H1 (cell line): Measurements from ENCODE around the gene SLC25A21. TPM values are rescaled to one million over a fixed set of nuclear protein-coding genes. Genes with fewer than 3 reads are reported as not detected.
"Not testable (repeated sequence)": the region's sequence is repeated elsewhere in the genome, so short reads cannot be mapped to it uniquely, and the experiment has no call there.

Source experiments
- CTCF ChIA-PET: fragments of 300-600 bp; sonication (Branson Sonifier 250); formaldehyde crosslinking; loops from one replicate; lab custom pipeline; 2021; ENCODE audit not compliant: partially characterized antibody; lab: Charles Lee
- POLR2A ChIA-PET: fragments of 300-600 bp; sonication (Branson Sonifier 250); formaldehyde crosslinking; loops from one replicate; lab custom pipeline; 2021; ENCODE audit warnings: inconsistent platforms; ENCODE audit not compliant: partially characterized antibody; lab: Charles Lee
- DNase-seq, 2 experiments: peaks; one replicate each; pipeline versions ENCODE4 v3.0.0 to v3.0.0-alpha.2; 2010 to 2022; ENCODE audit warnings: low spot score in 2 of 2, low read depth in 1 of 2, mixed read lengths in 1 of 2
- FAIRE-seq: peaks from 2 replicates; lab custom pipeline; 2011; peaks lifted over from hg19 to GRCh38; lab: Jason Lieb, UNC
- H2AFZ ChIP-seq: 2 replicates; pipeline ENCODE4 v1.8.1; 2012; ENCODE audit warnings: low read length, inconsistent platforms
- H2AK5ac ChIP-seq: 2 replicates; pipeline ENCODE4 v1.6.1; 2013; ENCODE audit warnings: low read depth, low read length
- H2BK120ac ChIP-seq: replicated peaks from 2 replicates; pipeline ENCODE3; 2013; ENCODE audit warnings: low read depth, low read length, inconsistent platforms
- H2BK12ac ChIP-seq: 2 replicates; pipeline ENCODE4 v1.6.1; 2013; ENCODE audit warnings: low read depth, low read length
- H2BK15ac ChIP-seq: 2 replicates; pipeline ENCODE4 v1.6.1; 2013; ENCODE audit warnings: low read length
- H2BK20ac ChIP-seq: 2 replicates; pipeline ENCODE4 v1.6.1; 2013; ENCODE audit warnings: low read length
- H2BK5ac ChIP-seq: 2 replicates; pipeline ENCODE4 v1.6.1; 2013; ENCODE audit warnings: low read depth, low read length
- H3K14ac ChIP-seq: 2 replicates; pipeline ENCODE4 v1.6.1; 2013; ENCODE audit warnings: inconsistent platforms; ENCODE audit not compliant: insufficient read length
- H3K18ac ChIP-seq: 2 replicates; pipeline ENCODE4 v1.6.1; 2013; ENCODE audit warnings: low read length; ENCODE audit errors: extremely low read depth
- H3K23ac ChIP-seq: 2 replicates; pipeline ENCODE4 v1.6.1; 2013; ENCODE audit warnings: inconsistent platforms; ENCODE audit not compliant: insufficient read length
- H3K23me2 ChIP-seq: 2 replicates; pipeline ENCODE4 v1.6.1; 2013; ENCODE audit warnings: low read depth, low read length
- H3K27ac ChIP-seq: 2 replicates; pipeline ENCODE4 v1.6.1; 2011; ENCODE audit warnings: low read depth, low read length, inconsistent platforms
- H3K27me3 ChIP-seq, 4 experiments: replicated peaks in 1 of 4; 1 replicate in 1 of 4; 2 replicates in 3 of 4; pipeline versions ENCODE4 v1.6.1 to v1.8.1; 2011 to 2013; ENCODE audit warnings: low read length in 3 of 4, mild to moderate bottlenecking in 3 of 4, inconsistent platforms in 2 of 4, mixed read lengths in 2 of 4, moderate library complexity in 1 of 4; ENCODE audit not compliant: control insufficient read depth in 3 of 4, insufficient read depth in 3 of 4; ENCODE audit errors: extremely low read depth in 1 of 4
- H3K36me3 ChIP-seq, 4 experiments: 2 replicates each; pipeline versions ENCODE4 v1.6.1 to v1.8.1; 2011 to 2013; ENCODE audit warnings: mild to moderate bottlenecking in 4 of 4, low read length in 3 of 4, moderate library complexity in 2 of 4, control low read depth in 1 of 4, inconsistent platforms in 1 of 4; ENCODE audit not compliant: insufficient read depth in 4 of 4, control insufficient read depth in 2 of 4
- H3K4ac ChIP-seq: replicated peaks from 2 replicates; pipeline ENCODE3; 2013; ENCODE audit warnings: low read length, low read depth, mixed read lengths, inconsistent platforms; ENCODE audit not compliant: insufficient read length
- H3K4me1 ChIP-seq, 4 experiments: replicated peaks in 1 of 4; 1 replicate in 1 of 4; 2 replicates in 3 of 4; pipeline versions ENCODE4 v1.6.1 to v1.8.1; 2011 to 2013; ENCODE audit warnings: low read length in 3 of 4, inconsistent platforms in 2 of 4, mixed read lengths in 1 of 4; ENCODE audit not compliant: insufficient read depth in 4 of 4, control insufficient read depth in 3 of 4
- H3K4me2 ChIP-seq, 2 experiments: 2 replicates each; pipeline versions ENCODE4 v1.6.1 to v1.8.1; 2011 to 2013; ENCODE audit warnings: low read depth in 2 of 2, low read length in 2 of 2, control low read depth in 1 of 2, inconsistent platforms in 1 of 2, mild to moderate bottlenecking in 1 of 2; ENCODE audit not compliant: insufficient read depth in 1 of 2
- H3K4me3 ChIP-seq, 4 experiments: fragments of 200-600, 300-600 bp in 1 of 4; sonication (generic), shearing (Covaris generic), sonication (Bioruptor Twin) in 1 of 4; 2 replicates each; pipeline versions ENCODE4 v1.5.1 to v1.8.1; 2011 to 2016; ENCODE audit warnings: low read length in 4 of 4, low read depth in 3 of 4, control low read depth in 2 of 4, inconsistent platforms in 2 of 4, mild to moderate bottlenecking in 2 of 4, mixed read lengths in 1 of 4, moderate library complexity in 1 of 4; ENCODE audit not compliant: insufficient read depth in 2 of 4; ENCODE audit errors: extremely low read depth in 1 of 4
- H3K56ac ChIP-seq: replicated peaks from 2 replicates; pipeline ENCODE3; 2013; ENCODE audit warnings: low read depth, mild to moderate bottlenecking, mixed read lengths, low read length, inconsistent platforms; ENCODE audit not compliant: insufficient read length
- H3K79me1 ChIP-seq: 2 replicates; pipeline ENCODE4 v1.6.1; 2013; ENCODE audit warnings: low read depth, low read length, control low read depth
- H3K79me2 ChIP-seq, 2 experiments: 2 replicates each; pipeline versions ENCODE4 v1.6.1 to v1.8.1; 2012 to 2013; ENCODE audit warnings: low read length in 2 of 2, mild to moderate bottlenecking in 2 of 2, inconsistent platforms in 1 of 2; ENCODE audit not compliant: insufficient read depth in 2 of 2, control insufficient read depth in 1 of 2
- H3K9ac ChIP-seq, 4 experiments: replicated peaks in 1 of 4; 1 replicate in 1 of 4; 2 replicates in 3 of 4; pipeline versions ENCODE4 v1.6.1 to v1.8.1; 2011 to 2013; ENCODE audit warnings: low read depth in 3 of 4, low read length in 3 of 4, control low read depth in 2 of 4, mild to moderate bottlenecking in 2 of 4, moderate library complexity in 2 of 4, inconsistent platforms in 1 of 4; ENCODE audit errors: extremely low read depth in 1 of 4
- H3K9me3 ChIP-seq, 2 experiments: 2 replicates each; pipeline versions ENCODE4 v1.6.1 to v1.8.1; 2012 to 2013; ENCODE audit warnings: mild to moderate bottlenecking in 2 of 2, moderate library complexity in 2 of 2, control low read depth in 1 of 2, inconsistent platforms in 1 of 2, low read depth in 1 of 2, low read length in 1 of 2, mixed read lengths in 1 of 2; ENCODE audit not compliant: insufficient read depth in 2 of 2
- H4K20me1 ChIP-seq, 2 experiments: replicated peaks in 1 of 2; 2 replicates each; pipeline versions ENCODE3 to v1.8.1; 2011 to 2013; ENCODE audit warnings: inconsistent platforms in 2 of 2, low read length in 2 of 2, mild to moderate bottlenecking in 1 of 2; ENCODE audit not compliant: insufficient read depth in 2 of 2, control insufficient read depth in 1 of 2
- H4K5ac ChIP-seq: 2 replicates; pipeline ENCODE4 v1.6.1; 2013; ENCODE audit warnings: low read length, low read depth, mixed read lengths, inconsistent platforms; ENCODE audit not compliant: insufficient read length
- H4K8ac ChIP-seq: 2 replicates; pipeline ENCODE4 v1.8.0; 2013; ENCODE audit warnings: mild to moderate bottlenecking, moderate library complexity, low read length, inconsistent platforms; ENCODE audit not compliant: insufficient read depth; ENCODE audit errors: extremely low read depth
- H4K91ac ChIP-seq: replicated peaks from 2 replicates; pipeline ENCODE3; 2013; ENCODE audit warnings: low read length, mixed read lengths, inconsistent platforms; ENCODE audit not compliant: insufficient read length
- WGBS, 2 experiments: shearing (Covaris generic) in 1 of 2; methylation state at CpG; one replicate each; pipeline versions ENCODE4 v1.1.6 to v1.1.7; 2013 to 2015; ENCODE audit warnings: low lambda C conversion rate in 2 of 2, mixed read lengths in 2 of 2, inconsistent platforms in 1 of 2, low coverage in 1 of 2, missing lambda C conversion rate in 1 of 2; ENCODE audit not compliant: insufficient replicate concordance in 2 of 2, insufficient coverage in 1 of 2, insufficient read length in 1 of 2; ENCODE audit errors: extremely low coverage in 1 of 2, missing lambda C conversion rate in 1 of 2; 5-methylcytosine and 5-hydroxymethylcytosine counted together
- polyA plus RNA-seq, 7 experiments: library from polyadenylated mRNA; depleted of rRNA in 3 of 7; stranded (reverse) in 5 of 7; unstranded in 2 of 7; fragments of >200 nt in 5 of 7; fragments of 200-250 nt in 2 of 7; gene quantifications; 1 replicate in 5 of 7; 2 replicates in 1 of 7; 4 replicates in 1 of 7; pipeline versions ENCODE4 v1.2.1 to v1.2.3, GENCODE V29; 2011 to 2013; ENCODE audit warnings: missing spikeins in 2 of 7, mixed read lengths in 2 of 7
- total RNA-seq: library from RNA; stranded (reverse); fragmentation: NEBNext Ultra II Directional; extraction: Animal tissue kit (Norgen Biotek cat#: 25700); gene quantifications from 2 replicates; pipeline ENCODE4 v1.2.1, GENCODE V29; 2021

The SLC25A21 gene
- total and polyA plus RNA-seq, 2 of the 8 experiments (the other 6 are each of a cell fraction or from before 2014, with no cell fraction given) = 6.9 to 15.7 TPM

- WGBS, 2 experiments = 94% methylated on average over 2 of the region's 2 CpGs; no CpG with 5 or more reads in 1 of the 2 experiments
- DNase-seq, H3K27me3 ChIP-seq, H3K4me3 ChIP-seq, H2BK12ac ChIP-seq, CTCF ChIA-PET, H4K8ac ChIP-seq, H3K4me1 ChIP-seq, H3K56ac ChIP-seq, H2BK15ac ChIP-seq, H4K20me1 ChIP-seq, H3K79me1 ChIP-seq, H3K14ac ChIP-seq, H3K4me2 ChIP-seq, POLR2A ChIA-PET, H2AFZ ChIP-seq, H3K36me3 ChIP-seq, H3K4ac ChIP-seq, FAIRE-seq, H2AK5ac ChIP-seq, H3K23ac ChIP-seq, H2BK20ac ChIP-seq, H3K18ac ChIP-seq, H4K91ac ChIP-seq, H4K5ac ChIP-seq, H2BK5ac ChIP-seq, H3K9ac ChIP-seq, H3K27ac ChIP-seq, H3K23me2 ChIP-seq, H2BK120ac ChIP-seq: not testable (repeated sequence)
- peaks cover 3 to 27% of the 10 kb centered on the region in 2 experiments; a peak in 3 of 4 replicates for H3K79me2 ChIP-seq
- H3K9me3 ChIP-seq = peaks cover 15 to 23% of the 10 kb centered on the region in 2 experiments
These were observed 37.2 kb upstream of the SLC25A21 start for GRCh38 chr14:37209617-37210016.
